Activated CD4-positive, alpha-beta T cell treated with anti-CD3 and anti-CD28 coated beads, Interleukin-2, amount 10 ng/mL, durations not matched to agents 7 days and 5 days (primary cell): ENCODE results near the gene NDUFB8. TPM values are rescaled to one million over a fixed set of nuclear protein-coding genes. Genes with fewer than 3 reads are reported as not detected.

Source experiments
- CTCF ChIA-PET: fragments of 350-600 bp; sonication (Branson Sonifier 250); formaldehyde crosslinking; loops from one replicate; lab custom pipeline; 2021; ENCODE audit warnings: antibody characterized with exemption; lab: Charles Lee
- POLR2A ChIA-PET: fragments of 350-600 bp; sonication (Branson Sonifier 250); formaldehyde crosslinking; loops from one replicate; lab custom pipeline; 2021; ENCODE audit warnings: antibody characterized with exemption; lab: Charles Lee
- DNase-seq: peaks from one replicate; pipeline ENCODE4 v3.0.0-alpha.2; 2020
- H3K27ac Mint-ChIP-seq: one replicate; pipeline ENCODE4 v1.8.0; 2021; ENCODE audit warnings: mild to moderate bottlenecking, moderate library complexity, mixed read lengths
- H3K27me3 Mint-ChIP-seq: one replicate; pipeline ENCODE4 v1.8.0; 2021; ENCODE audit warnings: mixed read lengths
- H3K36me3 Mint-ChIP-seq: one replicate; pipeline ENCODE4 v1.8.0; 2021; ENCODE audit warnings: low read depth, mixed read lengths
- H3K4me1 Mint-ChIP-seq: one replicate; pipeline ENCODE4 v1.8.0; 2021; ENCODE audit warnings: mixed read lengths
- H3K4me3 Mint-ChIP-seq: one replicate; pipeline ENCODE4 v1.8.0; 2021; ENCODE audit warnings: mild to moderate bottlenecking, moderate library complexity, mixed read lengths
- H3K9me3 Mint-ChIP-seq: one replicate; pipeline ENCODE4 v1.8.0; 2021; ENCODE audit warnings: mixed read lengths
- total RNA-seq, 2 experiments: library from RNA; stranded (reverse); gene quantifications; one replicate each; pipeline ENCODE4 v1.2.3, GENCODE V29; 2021

NDUFB8 gene
- total RNA-seq, 2 experiments from 2014 or later: 241 to 267 TPM

DNA sequence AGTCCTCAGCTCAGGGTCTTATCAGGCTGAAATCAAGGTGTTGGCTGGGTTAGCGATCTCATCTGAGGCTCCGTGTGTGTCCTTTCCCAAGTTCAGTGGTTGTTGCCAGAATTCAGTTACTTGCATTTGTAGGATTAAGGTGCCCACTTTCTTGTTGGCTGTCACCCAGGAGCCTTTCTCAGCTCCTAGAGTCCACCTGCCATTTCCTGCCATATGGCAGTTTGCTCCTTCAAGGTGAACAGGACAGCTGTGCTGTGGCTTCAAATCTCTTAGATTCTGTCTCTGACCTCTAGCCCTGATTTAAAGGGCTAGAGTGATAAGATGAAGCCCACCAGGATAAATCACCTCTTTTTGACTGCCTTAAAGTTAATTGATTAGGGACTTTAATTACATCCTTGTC, 5.1 kb upstream of the NDUFB8 start:
- Mint-ChIP-seq H3K9me3 (peaks cover 6% of the 10 kb centered on the region), H3K4me3 (no peak overlapping the region), H3K4me1 (peaks cover 19% of the 10 kb centered on the region), H3K27me3 (no peaks in the 10 kb centered on the region), H3K36me3 (peaks cover 18% of the 10 kb centered on the region), H3K27ac (peak overlapping the region; percentile 61)
- no peak for DNase-seq
- ChIA-PET CTCF (interaction anchor here (1.1 to 4.8 kb wide), 4 partner anchors 11 to 40 kb away, joined by 3 to 52 read pairs (median 26); partner anchors contain the start of gene SEC31B), POLR2A (no interaction called here)

DNA sequence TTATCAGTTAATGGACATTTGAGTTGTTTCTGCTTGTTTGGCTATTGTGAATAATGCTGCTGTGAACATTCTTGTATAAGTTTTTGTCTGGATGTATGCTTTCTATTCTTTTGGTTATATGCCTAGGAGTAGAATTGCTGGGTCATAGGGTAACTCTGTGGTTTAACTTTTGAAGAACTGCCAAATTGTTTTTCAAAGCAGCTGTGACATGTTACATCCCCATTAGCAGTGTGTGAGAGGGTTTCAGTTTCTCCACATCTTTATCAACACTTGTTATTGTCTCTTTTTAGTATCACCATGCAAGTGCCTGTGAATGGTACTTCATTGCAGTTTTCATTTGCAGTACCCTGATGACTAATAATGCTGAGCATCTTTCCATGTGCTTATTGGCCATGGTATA, 2.1 kb upstream of the NDUFB8 start:
- H3K4me1 Mint-ChIP-seq: peaks cover 33% of the 10 kb centered on the region
- H3K27me3 Mint-ChIP-seq: no peaks in the 10 kb centered on the region
- DNase-seq: no peak
- CTCF ChIA-PET: interaction anchor here (1.2 to 14.5 kb wide), 3 partner anchors 9 to 19 kb away, joined by 3 to 170 read pairs (median 5); no protein-coding TSS in a partner anchor
- H3K36me3 Mint-ChIP-seq: peaks cover 18% of the 10 kb centered on the region
- H3K9me3 Mint-ChIP-seq: peaks cover 6% of the 10 kb centered on the region
- H3K27ac Mint-ChIP-seq: no peak overlapping the region
- no peak overlapping the region for H3K4me3 Mint-ChIP-seq
- POLR2A ChIA-PET: no interaction called here

DNA sequence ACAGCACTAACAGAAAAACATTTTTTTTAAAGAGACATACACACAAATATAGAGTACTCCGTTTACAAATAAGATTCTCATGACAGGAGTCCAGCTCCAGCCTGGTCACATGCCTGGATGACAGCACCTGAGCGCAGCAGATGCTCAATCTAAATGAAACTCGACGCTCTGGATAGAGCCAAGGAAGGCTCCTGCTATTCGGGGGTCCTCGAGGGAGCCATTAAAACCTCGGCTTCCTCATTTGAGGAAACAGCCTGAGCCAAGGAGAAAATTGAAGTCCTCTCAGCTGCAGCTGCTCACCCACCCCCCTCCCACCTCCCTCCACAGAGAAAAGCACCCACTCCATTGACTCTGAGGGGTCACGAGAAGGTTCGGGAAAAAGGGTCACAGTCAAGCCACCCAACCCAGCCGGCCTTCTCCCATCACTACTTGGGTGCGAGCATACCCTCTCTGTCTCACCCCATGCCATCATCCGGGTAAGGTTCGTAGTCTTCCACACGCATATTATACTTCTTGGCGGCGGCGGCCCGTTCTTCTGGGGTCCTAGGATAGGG, 673 bp downstream of the NDUFB8 start:
- ChIA-PET POLR2A (no interaction called here), CTCF (interaction anchor here (1.1 to 14.5 kb wide), 2 partner anchors 16 to 89 kb away, joined by 3 to 170 read pairs; no protein-coding TSS in a partner anchor)
- H3K27ac Mint-ChIP-seq: peak overlapping the region; percentile 100
- peaks cover 41% of the 10 kb centered on the region for H3K36me3 Mint-ChIP-seq
- H3K4me3 Mint-ChIP-seq: peak overlapping the region; percentile 100
- no peaks in the 10 kb centered on the region for H3K27me3 Mint-ChIP-seq
- DNase-seq: no peak
- peaks cover 47% of the 10 kb centered on the region for H3K4me1 Mint-ChIP-seq
- H3K9me3 Mint-ChIP-seq: peaks cover 6% of the 10 kb centered on the region

DNA sequence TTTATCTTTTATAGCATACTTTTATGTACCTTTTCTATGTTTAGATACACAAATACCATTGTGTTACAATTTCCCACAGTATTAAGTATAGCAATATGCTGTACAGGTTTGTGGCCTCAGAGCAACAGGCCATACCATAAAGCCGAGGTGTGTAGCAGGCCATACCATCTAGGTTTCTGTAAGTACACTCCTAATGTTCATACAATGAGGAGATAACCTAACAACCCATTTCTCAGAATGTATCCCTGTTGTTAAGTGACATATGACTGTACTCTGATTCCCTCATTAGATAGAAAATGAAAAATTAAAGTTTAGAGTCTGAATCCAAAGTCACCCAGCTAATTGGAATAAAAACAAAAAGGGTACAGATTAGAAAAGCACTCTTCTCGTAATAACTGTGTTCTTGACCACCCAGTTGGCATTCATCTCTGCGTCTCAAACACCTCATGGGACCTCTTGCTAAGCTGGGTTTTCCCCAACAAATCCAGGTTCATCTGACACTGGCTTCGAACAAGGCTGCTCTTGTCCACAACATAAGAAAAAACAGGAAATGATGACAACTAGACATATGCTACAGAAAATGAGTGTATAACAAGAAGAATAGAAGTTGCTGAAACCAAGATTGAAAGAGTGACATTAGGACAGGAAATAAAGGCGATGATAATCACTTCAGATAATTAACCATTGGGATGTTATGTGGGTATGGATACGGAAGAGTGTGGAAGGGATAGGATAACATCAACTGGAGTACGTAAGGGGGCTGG, 1.4 kb downstream of the NDUFB8 start:
- no peaks in the 10 kb centered on the region for H3K27me3 Mint-ChIP-seq
- no peak for DNase-seq
- H3K4me1 Mint-ChIP-seq: peaks cover 47% of the 10 kb centered on the region
- H3K4me3 Mint-ChIP-seq: peak overlapping the region; percentile 100
- H3K9me3 Mint-ChIP-seq: peaks cover 6% of the 10 kb centered on the region
- H3K27ac Mint-ChIP-seq: peak overlapping the region; percentile 100
- CTCF ChIA-PET: interaction anchor here (1.1 to 14.5 kb wide), 4 partner anchors 7 to 88 kb away, joined by 3 to 170 read pairs (median 9); partner anchors contain the start of gene HIF1AN
- H3K36me3 Mint-ChIP-seq: peaks cover 46% of the 10 kb centered on the region
- POLR2A ChIA-PET: interaction anchor here (0.7 kb wide), 1 partner anchor 155 kb away, joined by 3 read pairs; no protein-coding TSS in a partner anchor

DNA sequence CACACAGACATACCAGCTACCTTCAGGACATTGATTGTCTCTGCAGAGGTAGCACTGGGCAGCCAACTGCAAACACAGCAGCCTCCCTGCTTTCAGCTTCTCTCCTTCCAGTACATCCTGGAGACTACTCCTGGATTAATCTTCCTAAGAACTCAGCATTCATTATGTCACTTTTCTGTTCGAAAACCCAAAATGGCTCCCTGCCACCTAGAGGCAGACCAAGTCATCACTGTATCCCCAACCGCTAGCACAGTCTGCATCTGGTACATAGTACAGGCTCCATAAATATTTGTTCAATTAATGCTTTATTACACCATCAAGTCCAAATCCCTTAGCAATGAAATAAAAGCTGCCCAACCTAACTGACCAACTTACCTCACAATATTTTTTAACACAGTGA, 5.0 kb downstream of the NDUFB8 start:
- CTCF ChIA-PET: interaction anchor here (1.6 to 14.5 kb wide), 4 partner anchors 11 to 474 kb away, joined by 3 to 170 read pairs (median 7); partner anchors contain the start of gene HIF1AN
- H3K36me3 Mint-ChIP-seq: peaks cover 47% of the 10 kb centered on the region
- no peak overlapping the region for H3K4me3 Mint-ChIP-seq
- no peak overlapping the region for H3K27ac Mint-ChIP-seq
- H3K27me3 Mint-ChIP-seq: no peaks in the 10 kb centered on the region
- H3K9me3 Mint-ChIP-seq: no peaks in the 10 kb centered on the region
- no peak for DNase-seq
- POLR2A ChIA-PET: no interaction called here
- peaks cover 41% of the 10 kb centered on the region for H3K4me1 Mint-ChIP-seq

DNA sequence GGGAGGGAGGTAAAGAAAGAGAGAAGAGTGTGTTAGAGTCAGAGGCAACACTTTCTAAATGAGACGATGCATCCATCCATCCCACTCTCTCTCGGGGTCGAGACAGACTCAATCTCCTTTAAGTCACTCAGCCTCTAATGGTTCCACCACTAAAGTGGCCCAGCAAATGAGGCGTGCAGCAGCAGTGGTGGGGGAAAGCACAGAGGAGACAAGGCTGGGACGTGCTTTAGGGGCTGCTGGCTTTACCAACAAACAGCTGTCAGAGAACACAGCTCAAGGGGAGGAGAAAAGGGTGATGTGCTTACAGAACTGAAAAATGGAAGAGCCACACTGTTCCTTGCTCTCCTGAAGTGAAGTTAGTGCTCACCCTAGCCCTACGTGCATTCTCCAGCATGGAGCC, 5.5 kb downstream of the NDUFB8 start:
- no peak overlapping the region for H3K4me3 Mint-ChIP-seq
- ChIA-PET CTCF (interaction anchor here (1.6 to 14.5 kb wide), 3 partner anchors 11 to 474 kb away, joined by 3 to 170 read pairs (median 7); partner anchors contain the start of gene HIF1AN), POLR2A (no interaction called here)
- peaks cover 42% of the 10 kb centered on the region for H3K4me1 Mint-ChIP-seq
- no peaks in the 10 kb centered on the region for H3K27me3 Mint-ChIP-seq
- H3K27ac Mint-ChIP-seq: no peak overlapping the region
- H3K9me3 Mint-ChIP-seq: no peaks in the 10 kb centered on the region
- H3K36me3 Mint-ChIP-seq: peaks cover 48% of the 10 kb centered on the region
- no peak for DNase-seq

DNA sequence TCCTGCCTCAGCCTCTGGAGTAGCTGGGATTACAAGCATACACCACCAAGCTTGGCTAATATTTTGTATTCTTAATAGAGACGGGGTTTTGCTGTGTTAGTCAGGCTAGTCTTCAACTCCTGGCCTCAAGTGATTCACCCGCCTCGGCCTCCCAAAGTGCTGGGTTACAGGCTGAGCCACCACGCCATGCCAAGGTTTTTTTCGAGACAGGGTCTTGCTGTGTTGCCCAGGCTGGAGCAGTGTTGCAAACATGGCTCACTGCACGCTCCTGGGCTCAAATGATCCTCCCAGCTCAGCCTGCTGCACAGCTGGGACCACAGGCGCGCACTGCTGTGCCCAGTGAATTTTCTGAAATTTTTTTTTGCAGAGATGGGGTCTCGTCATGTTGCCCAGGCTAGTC, 6.7 kb downstream of the NDUFB8 start:
- DNase-seq: no peak
- ChIA-PET POLR2A (interaction anchor here (0.5 to 0.8 kb wide), 2 partner anchors 14 to 226 kb away, joined by 3 read pairs; no protein-coding TSS in a partner anchor), CTCF (interaction anchor here (0.6 to 14.5 kb wide), 8 partner anchors 9 to 1533 kb away, joined by 3 to 170 read pairs (median 3); partner anchors contain the start of genes ARMH3 and HIF1AN)
- no peaks in the 10 kb centered on the region for H3K9me3 Mint-ChIP-seq
- peaks cover 47% of the 10 kb centered on the region for H3K4me1 Mint-ChIP-seq
- H3K27ac Mint-ChIP-seq: no peak overlapping the region
- peaks cover 45% of the 10 kb centered on the region for H3K36me3 Mint-ChIP-seq
- no peak overlapping the region for H3K4me3 Mint-ChIP-seq
- H3K27me3 Mint-ChIP-seq: no peaks in the 10 kb centered on the region

DNA sequence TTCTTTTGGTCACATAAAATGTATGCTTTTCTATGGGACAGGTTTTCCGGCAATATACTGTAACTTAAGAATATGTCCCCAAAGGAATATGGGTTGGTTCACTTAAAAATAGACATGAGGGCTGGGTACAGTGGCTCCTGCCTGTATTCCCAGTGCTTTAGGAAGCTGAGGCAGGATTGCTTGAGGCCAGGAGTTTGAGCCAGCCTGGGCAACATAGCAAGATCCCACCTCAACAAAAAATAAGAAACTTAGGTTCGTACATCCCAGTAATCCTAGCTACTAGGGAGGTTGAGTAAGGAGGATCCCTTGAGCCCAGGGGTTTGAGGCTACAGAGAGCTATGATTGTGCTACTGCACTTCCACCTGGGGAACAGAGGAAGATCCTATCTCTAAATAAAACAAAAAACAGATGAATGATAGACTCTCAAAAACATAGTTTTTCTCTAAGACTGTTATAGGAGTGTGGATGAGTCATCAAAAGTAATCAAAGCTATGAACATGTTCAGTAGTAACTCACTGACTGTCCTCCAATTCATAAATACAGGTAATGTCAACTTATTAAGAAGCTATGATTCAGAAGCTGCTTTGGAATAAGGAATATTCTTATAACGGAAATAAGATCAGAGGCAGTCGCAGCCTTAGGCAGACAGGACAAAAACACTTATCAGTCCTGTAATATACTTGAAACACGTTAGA, 7.4 kb downstream of the NDUFB8 start:
- Mint-ChIP-seq H3K9me3 (no peaks in the 10 kb centered on the region), H3K4me1 (peaks cover 48% of the 10 kb centered on the region), H3K36me3 (peaks cover 49% of the 10 kb centered on the region), H3K4me3 (no peak overlapping the region), H3K27ac (no peak overlapping the region), H3K27me3 (no peaks in the 10 kb centered on the region)
- no peak for DNase-seq
- ChIA-PET POLR2A (interaction anchor here (0.5 to 0.8 kb wide), 2 partner anchors 13 to 225 kb away, joined by 3 read pairs; no protein-coding TSS in a partner anchor), CTCF (interaction anchor here (0.6 to 14.5 kb wide), 8 partner anchors 9 to 194 kb away, joined by 3 to 170 read pairs (median 4); partner anchors contain the start of gene HIF1AN)

DNA sequence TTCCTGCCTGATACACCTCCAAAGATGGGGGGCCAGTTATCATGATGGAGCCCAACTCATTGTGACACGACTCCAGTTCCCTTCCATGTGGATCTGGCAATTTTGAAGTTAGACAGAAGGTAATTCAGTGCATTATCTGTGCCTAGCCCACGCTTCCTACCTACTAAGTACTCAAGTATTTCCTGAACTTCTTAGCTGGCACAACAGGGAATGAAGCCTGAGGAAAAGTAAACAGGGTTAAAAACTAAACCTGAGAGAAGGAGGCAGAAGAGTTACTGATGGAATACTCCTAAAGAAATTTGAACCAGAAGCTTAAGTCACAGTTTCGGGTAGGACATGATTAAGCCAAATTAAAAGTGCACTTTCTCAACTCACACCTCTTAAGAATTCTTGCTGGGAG, 8.9 kb downstream of the NDUFB8 start:
- Mint-ChIP-seq H3K4me3 (no peak overlapping the region), H3K27ac (no peak overlapping the region), H3K27me3 (no peaks in the 10 kb centered on the region), H3K9me3 (no peaks in the 10 kb centered on the region), H3K4me1 (peaks cover 48% of the 10 kb centered on the region), H3K36me3 (peaks cover 47% of the 10 kb centered on the region)
- no peak for DNase-seq
- ChIA-PET POLR2A (no interaction called here), CTCF (interaction anchor here (1.4 to 14.5 kb wide), 2 partner anchors 8 to 193 kb away, joined by 6 to 170 read pairs; no protein-coding TSS in a partner anchor)

DNA sequence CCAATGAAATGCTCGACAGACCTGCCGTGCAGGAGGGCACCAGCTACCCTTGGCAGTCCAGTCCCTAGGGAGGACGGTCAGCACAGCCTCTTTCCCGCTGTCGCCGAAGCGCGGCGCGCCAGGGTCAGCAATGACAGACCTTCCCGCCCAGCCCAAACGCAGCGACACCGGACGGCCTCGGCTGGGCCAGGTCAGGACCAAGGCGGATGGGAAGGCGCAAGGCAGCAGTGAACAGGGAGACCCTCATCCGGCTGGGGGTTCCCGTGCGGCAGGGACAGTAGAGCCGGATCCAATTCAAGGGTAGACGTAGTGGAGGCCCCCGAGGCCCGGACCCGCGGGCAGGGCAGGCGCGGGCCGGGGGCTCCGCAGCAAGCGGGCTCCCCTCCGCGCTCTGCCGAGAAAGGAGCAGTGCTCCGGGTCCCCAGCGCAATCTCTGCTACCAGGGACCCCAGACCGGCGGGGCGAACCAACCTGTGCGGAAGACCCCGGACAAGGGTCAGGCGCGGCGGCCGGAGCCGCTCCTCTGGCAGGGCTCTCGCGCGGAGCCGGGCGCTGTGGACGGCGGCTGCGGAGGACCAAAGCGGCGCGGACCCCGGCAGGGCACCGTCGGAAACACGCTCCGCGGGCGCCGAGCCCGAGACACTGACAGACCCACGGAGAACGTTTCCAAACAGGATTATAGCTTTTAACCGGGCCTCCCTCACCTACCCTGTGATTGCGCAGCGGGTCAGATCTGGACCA, 10.2 kb downstream of the NDUFB8 start, which contains the start of gene SEC31B:
Gene SEC31B (minus strand): TSS at position 551 of the 741 bp plus-strand sequence. CDS start 2,909 bp downstream, outside the sequence.
- no peak for DNase-seq
- H3K27ac Mint-ChIP-seq: peak within 1 kb of the TSS; percentile 58
- H3K36me3 Mint-ChIP-seq: peaks cover 39% of the 10 kb centered on the region
- CTCF ChIA-PET: interaction anchor here (0.6 to 14.5 kb wide), 18 partner anchors 6 to 192 kb away, joined by 3 to 170 read pairs (median 8); partner anchors contain the start of genes HIF1AN, NDUFB8 and SEC31B
- no peaks in the 10 kb centered on the region for H3K27me3 Mint-ChIP-seq
- H3K9me3 Mint-ChIP-seq: no peaks in the 10 kb centered on the region
- peaks cover 47% of the 10 kb centered on the region for H3K4me1 Mint-ChIP-seq
- no peak within 1 kb of the TSS for H3K4me3 Mint-ChIP-seq
- POLR2A ChIA-PET: interaction anchor here (1.4 kb wide), 2 partner anchors 11 to 37 kb away, joined by 5 to 6 read pairs; no protein-coding TSS in a partner anchor

DNA sequence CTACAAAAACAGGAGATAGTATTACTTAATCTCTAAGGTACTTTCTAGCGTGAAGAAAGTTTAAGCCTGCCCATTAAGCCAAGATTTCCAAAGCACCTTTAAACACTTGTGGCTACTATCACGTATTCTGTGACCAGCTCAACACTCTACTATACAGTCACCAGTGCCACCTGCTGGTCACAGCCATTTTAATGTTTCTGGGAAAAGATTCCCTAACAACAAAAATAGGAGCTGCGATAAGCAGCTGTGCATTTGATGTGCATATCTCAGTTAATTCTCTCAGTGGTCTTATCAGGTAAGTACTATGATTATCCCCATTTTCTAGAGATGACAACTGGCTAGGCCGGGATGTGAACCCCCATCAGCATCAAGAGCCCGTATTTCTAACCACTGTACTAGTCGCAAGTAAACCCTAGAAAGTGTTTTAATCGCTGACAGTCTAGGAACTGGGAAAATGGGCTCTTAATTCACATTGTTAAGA, 10.9 kb downstream of the NDUFB8 start:
- Mint-ChIP-seq H3K27ac (peak overlapping the region; percentile 58), H3K4me1 (peaks cover 53% of the 10 kb centered on the region), H3K4me3 (no peak overlapping the region), H3K27me3 (no peaks in the 10 kb centered on the region), H3K36me3 (peaks cover 39% of the 10 kb centered on the region), H3K9me3 (no peaks in the 10 kb centered on the region)
- POLR2A ChIA-PET: interaction anchor here (1.4 kb wide), 2 partner anchors 10 to 36 kb away, joined by 5 to 6 read pairs; no protein-coding TSS in a partner anchor
- CTCF ChIA-PET: interaction anchor here (0.6 to 14.5 kb wide), 19 partner anchors 6 to 191 kb away, joined by 3 to 170 read pairs (median 6); partner anchors contain the start of genes HIF1AN, NDUFB8 and SEC31B
- peak; percentile 75 for DNase-seq
